ENCODE measurements around the gene XG. TPM values are rescaled to one million over a fixed set of nuclear protein-coding genes. Genes with fewer than 3 reads are reported as not detected.

Gene XG
- total RNA-seq, result 12.9 and 17.6 TPM in 2 replicates

GRCh38 chrX:2751874-2752300 is at the start of gene XG:
TSS of gene XG (plus strand) at chrX:2752040. CDS start at chrX:2752275, 235 bp downstream.

DNA sequence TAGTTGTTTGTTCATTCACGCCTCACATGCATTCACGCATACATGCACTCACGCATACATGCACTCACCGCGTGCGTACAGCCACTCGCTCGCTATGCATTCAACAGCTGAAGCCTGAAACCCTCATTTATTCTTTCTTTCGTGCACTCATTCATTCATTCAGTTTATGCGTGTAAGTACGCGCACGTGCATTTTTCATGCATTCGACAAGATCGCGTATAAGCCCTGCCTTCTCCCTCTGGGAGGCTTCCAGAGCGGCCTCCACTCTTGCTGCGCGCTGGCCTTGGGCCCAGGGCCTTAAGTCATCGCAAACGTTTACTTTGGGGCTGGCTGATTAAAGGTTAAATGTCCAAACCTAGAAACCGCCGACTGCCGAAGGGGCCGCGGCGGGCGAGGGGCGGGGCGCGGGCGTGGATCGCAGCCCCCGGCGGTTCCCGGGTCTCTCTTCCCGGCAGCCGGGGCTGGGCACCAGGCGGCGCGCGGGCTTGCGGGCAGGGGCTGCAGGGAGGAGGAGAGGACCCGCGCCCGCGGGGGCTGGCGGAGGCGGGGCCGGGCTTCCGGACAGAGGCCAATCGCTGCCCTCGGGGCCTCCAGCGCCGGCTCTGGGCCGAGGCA is 76.6 kb downstream of the XG start, which contains the start of gene GYG2:
Gene GYG2, plus strand, starts transcription at position 587 of the 615 bp plus-strand sequence. CDS start 1,259 bp downstream, outside the sequence.

Other genes starting within 250 kb of the XG start
- 284 and 382 TPM in 2 replicates for gene CD99, start 60.7 kb upstream of the XG start, total RNA-seq
- gene GYG2, start 76.9 kb downstream of the XG start, total RNA-seq, result 0.59 and 0.73 TPM in 2 replicates
- 10.0 and 11.4 TPM in 2 replicates for gene ARSD, start 177.3 kb downstream of the XG start, total RNA-seq

All from subcutaneous preadipocyte (primary cell).